Endothelial cell of umbilical vein (primary cell): ENCODE results near the gene HBM. TPM values are rescaled to one million over a fixed set of nuclear protein-coding genes. Genes with fewer than 3 reads are reported as not detected.

Experiments used
- BruUV-seq: library from RNA; stranded (reverse); fragments of 400-500 nt; replicated peaks from 2 replicates; lab custom pipeline; 2021; lab: Mats Ljungman, UMichigan
- CTCF ChIA-PET: fragments of 300-600, 350-600 bp; sonication (Branson Sonifier 250); formaldehyde crosslinking; loops from one replicate; lab custom pipeline; 2021; ENCODE audit warnings: antibody characterized with exemption, inconsistent platforms; lab: Charles Lee
- POLR2A ChIA-PET: fragments of 300-600, 350-600 bp; sonication (Branson Sonifier 250); formaldehyde crosslinking; loops from one replicate; lab custom pipeline; 2021; ENCODE audit warnings: antibody characterized with exemption, inconsistent platforms; lab: Charles Lee
- DNase-seq: peaks from one replicate; pipeline ENCODE4 v3.0.0-alpha.2; 2011; ENCODE audit warnings: low read depth, low spot score
- FAIRE-seq: peaks from 2 replicates; lab custom pipeline; 2011; peaks lifted over from hg19 to GRCh38; lab: Jason Lieb, UNC
- H2AFZ ChIP-seq: 2 replicates; pipeline ENCODE4 v1.6.0; 2012; ENCODE audit warnings: low read depth, low read length, control low read depth, inconsistent platforms
- H3K27ac ChIP-seq: 2 replicates; pipeline ENCODE4 v1.5.1; 2011; ENCODE audit warnings: low read depth, mild to moderate bottlenecking, control low read depth, low read length, moderate library complexity; ENCODE audit not compliant: insufficient read depth
- H3K27me3 ChIP-seq, 2 experiments: 2 replicates each; pipeline versions ENCODE4 v1.6.0 to v1.6.1; 2011; ENCODE audit warnings: low read length in 2 of 2, mixed read lengths in 1 of 2; ENCODE audit not compliant: control insufficient read depth in 2 of 2, insufficient read depth in 2 of 2
- H3K36me3 ChIP-seq, 2 experiments: 2 replicates in 1 of 2; 3 replicates in 1 of 2; pipeline ENCODE4 v1.5.1; 2011; ENCODE audit warnings: low read length in 2 of 2, mild to moderate bottlenecking in 1 of 2, moderate library complexity in 1 of 2; ENCODE audit not compliant: control insufficient read depth in 2 of 2, insufficient read depth in 2 of 2; ENCODE audit errors: extremely low read depth in 1 of 2
- H3K4me1 ChIP-seq: 3 replicates; pipeline ENCODE4 v1.5.1; 2011; ENCODE audit warnings: mild to moderate bottlenecking, low read length; ENCODE audit not compliant: control insufficient read depth, insufficient read depth; ENCODE audit errors: extremely low read depth
- H3K4me2 ChIP-seq: 2 replicates; pipeline ENCODE4 v1.6.1; 2011; ENCODE audit warnings: low read length, control low read depth, mixed read lengths; ENCODE audit not compliant: insufficient read depth
- H3K4me3 ChIP-seq, 3 experiments: fragments of 200-600 bp in 1 of 3; sonication (generic), shearing (Covaris generic) in 1 of 3; replicated peaks in 1 of 3; 2 replicates each; pipeline ENCODE4 v1.5.1; 2011 to 2016; ENCODE audit warnings: control low read depth in 3 of 3, low read length in 3 of 3, mild to moderate bottlenecking in 2 of 3, inconsistent platforms in 1 of 3, low read depth in 1 of 3, moderate library complexity in 1 of 3; ENCODE audit not compliant: insufficient read depth in 1 of 3
- H3K79me2 ChIP-seq: 2 replicates; pipeline ENCODE4 v1.6.0; 2012; ENCODE audit warnings: low read length, inconsistent platforms; ENCODE audit not compliant: control insufficient read depth, insufficient read depth
- H3K9ac ChIP-seq: replicated peaks from 2 replicates; pipeline ENCODE3; 2011; ENCODE audit warnings: low read length, control low read depth; ENCODE audit not compliant: insufficient read depth; ENCODE audit errors: extremely low read depth
- H3K9me1 ChIP-seq: replicated peaks from 3 replicates; pipeline ENCODE4 v1.6.0; 2011; ENCODE audit warnings: mild to moderate bottlenecking, low read length; ENCODE audit not compliant: control insufficient read depth, insufficient read depth; ENCODE audit errors: extremely low read depth
- H3K9me3 ChIP-seq: replicated peaks from 2 replicates; pipeline ENCODE4 v1.5.1; 2012; ENCODE audit warnings: low read length, inconsistent platforms; ENCODE audit not compliant: control insufficient read depth, insufficient read depth
- H4K20me1 ChIP-seq: replicated peaks from 2 replicates; pipeline ENCODE3; 2011; ENCODE audit warnings: mild to moderate bottlenecking, low read length; ENCODE audit not compliant: control insufficient read depth, insufficient read depth; ENCODE audit errors: extremely low read depth
- CTCF ChIP-seq, 2 donors: IDR thresholded peaks; 1 replicate in 1 of 2; 2 replicates in 1 of 2; pipeline ENCODE4 v1.5.1; 2011; ENCODE audit warnings: low read length in 2 of 2, mild to moderate bottlenecking in 2 of 2, moderate library complexity in 2 of 2, control low read depth in 1 of 2, inconsistent platforms in 1 of 2, low read depth in 1 of 2; ENCODE audit not compliant: insufficient read depth in 1 of 2; ENCODE audit errors: extremely low read depth in 1 of 2
- EZH2 ChIP-seq: IDR thresholded peaks from 2 replicates; pipeline ENCODE4 v1.6.1; 2012; ENCODE audit warnings: borderline replicate concordance, low read depth, mild to moderate bottlenecking, moderate library complexity, low read length, inconsistent platforms; ENCODE audit not compliant: severe bottlenecking
- FOS ChIP-seq: IDR thresholded peaks from 2 replicates; pipeline ENCODE4 v1.6.1; 2011; ENCODE audit warnings: mild to moderate bottlenecking, low read length, moderate library complexity, borderline replicate concordance; ENCODE audit not compliant: insufficient read depth
- MAX ChIP-seq: IDR thresholded peaks from 2 replicates; pipeline ENCODE4 v1.6.1; 2011; ENCODE audit not compliant: insufficient read depth, insufficient read length
- POLR2A ChIP-seq: IDR thresholded peaks from 2 replicates; pipeline ENCODE4 v1.6.1; 2012; ENCODE audit warnings: low read depth, mild to moderate bottlenecking, control low read depth, low read length
- dilution Hi-C: fragments of 300-500 bp; cut with MboI; formaldehyde crosslinking; loops from one replicate; pipeline ENCODE4 v1.15.0; 2019; ENCODE audit warnings: low sequenced_read_pairs; ENCODE audit not compliant: extremely low pct_ligation_motif_present
- intact Hi-C: fragments of 100-400 bp; cut with micrococcal nuclease; formaldehyde crosslinking; loops from one replicate; pipeline ENCODE4 v1.10.0; 2022
- polyA plus RNA-seq, 4 experiments: library from polyadenylated mRNA; depleted of rRNA in 3 of 4; stranded (reverse) in 3 of 4; unstranded in 1 of 4; fragments of >200 nt; gene quantifications; 2 replicates each; pipeline versions ENCODE4 v1.2.1 to v1.2.3, GENCODE V29; 2011 to 2012; ENCODE audit warnings: missing spikeins in 1 of 4
- total RNA-seq: library from RNA; stranded (reverse); gene quantifications from 2 replicates; pipeline ENCODE4 v1.2.3, GENCODE V29; 2021

Gene HBM
- total and polyA plus RNA-seq, 2 donors (not counting 3 experiments of a cell fraction or from before 2014, with no cell fraction given): not detected

GRCh38 chr16:155031-155398 lies 10.8 kb upstream of the HBM start:
- H3K4me1 ChIP-seq: peaks cover 9% of the 10 kb centered on the region
- H3K36me3 ChIP-seq: no peaks in the 10 kb centered on the region
- intact Hi-C loops: no loop called here
- dilution Hi-C loops: no loop called here
- TF ChIP-seq EZH2 (no peak), MAX (no peak), CTCF (IDR thresholded peaks at IDR 0.05; ENCODE audit: extremely low read depth in 1 of 2, insufficient read depth in 1 of 2, low read depth in 1 of 2, low read length in 2 of 2) (no peak), FOS (no peak), POLR2A (no peak)
- BruUV-seq: no TSS peak
- H3K27ac ChIP-seq: no peak overlapping the region
- no peaks in the 10 kb centered on the region for H3K9me1 ChIP-seq
- peak overlapping the region; percentile 98 for H2AFZ ChIP-seq
- H3K27me3 ChIP-seq: peaks cover 6 to 12% of the 10 kb centered on the region in 2 experiments
- H3K79me2 ChIP-seq: no peaks in the 10 kb centered on the region
- ChIA-PET POLR2A (no interaction called here), CTCF (interaction anchor here (1.3 to 1.5 kb wide), 2 partner anchors 25 to 58 kb away, joined by 4 read pairs; partner anchors contain the start of gene HBQ1)
- no peak for FAIRE-seq
- H3K9me3 ChIP-seq: no peaks in the 10 kb centered on the region
- H3K9ac ChIP-seq: no peak overlapping the region
- no peaks in the 10 kb centered on the region for H4K20me1 ChIP-seq
- peak overlapping the region; percentile 88 for H3K4me2 ChIP-seq
- H3K4me3 ChIP-seq: no peak overlapping the region
- no peak for DNase-seq
